ENCODE results near the gene LILRB5. TPM values are rescaled to one million over a fixed set of nuclear protein-coding genes. Genes with fewer than 3 reads are reported as not detected.

Gene LILRB5
- total and polyA plus RNA-seq, 9 of the 15 experiments (the other 6 are each of a cell fraction or from before 2014, with no cell fraction given) = not detected

GRCh38 chr19:54253331-54254194 lies 3.5 kb downstream of the LILRB5 start:
- intact Hi-C loops (cut with micrococcal nuclease) (no loop called here), in situ Hi-C loops (cut with MboI) (no loop called here)
- Histone ChIP-seq H3K36me3 (ENCODE audit: control insufficient read depth, insufficient read depth, low read length) (no peaks in the 10 kb centered on the region), H3K9me1 (ENCODE audit: control insufficient read depth, insufficient read depth, low read length) (no peaks in the 10 kb centered on the region), H3K4me1 (replicated peaks in 1 of 2; ENCODE audit: control insufficient read depth in 2 of 2, insufficient read depth in 2 of 2, low read length in 2 of 2) (no peaks in the 10 kb centered on the region; a peak in 2 of 5 replicates), H3K27me3 (ENCODE audit: control insufficient read depth in 2 of 2, insufficient read depth in 2 of 2, low read length in 2 of 2) (peaks cover 50 to 65% of the 10 kb centered on the region in 2 experiments), H2AFZ (ENCODE audit: low read depth, low read length) (no peak overlapping the region), H3K27ac (ENCODE audit: extremely low read depth, low read depth, low read length) (no peak overlapping the region), H4K20me1 (replicated peaks; ENCODE audit: control insufficient read depth, insufficient read depth, low read length) (peaks cover 11% of the 10 kb centered on the region), H3K9ac (ENCODE audit: insufficient read depth in 1 of 2, low read depth in 2 of 2, low read length in 2 of 2) (no peak overlapping the region), H3K79me2 (ENCODE audit: control insufficient read depth, insufficient read depth, low read length) (no peaks in the 10 kb centered on the region), H3K4me2 (ENCODE audit: insufficient read depth, low read length) (no peak overlapping the region), H3K4me3 (no peak overlapping the region), H3K9me3 (replicated peaks; ENCODE audit: control insufficient read depth, insufficient read depth, low read depth, low read length) (no peaks in the 10 kb centered on the region)
- TF ChIP-seq BMI1 (IDR thresholded peaks at IDR 0.05; ENCODE audit: low read length) = no peak
- TF ChIP-seq ZNF121 (CRISPR knock-in tag; conservative IDR thresholded peaks at IDR 0.05) = no peak
- TF ChIP-seq BCL6 (CRISPR knock-in tag; IDR thresholded peaks at IDR 0.05) = no peak
- TF ChIP-seq XRCC5 (IDR thresholded peaks at IDR 0.05; ENCODE audit: low read depth, low read length) = no peak
- TF ChIP-seq ZNF282 (CRISPR knock-in tag; IDR thresholded peaks at IDR 0.05) = no peak
- no peak for TF ChIP-seq ZNF699 (CRISPR knock-in tag; IDR thresholded peaks at IDR 0.05; ENCODE audit: insufficient replicate concordance)
- TF ChIP-seq HDAC8 (tag; IDR thresholded peaks at IDR 0.05) = no peak
- TF ChIP-seq MCM3 (IDR thresholded peaks at IDR 0.05) = no peak
- no peak for TF ChIP-seq ID3 (CRISPR knock-in tag; IDR thresholded peaks at IDR 0.05)
- no peak for TF ChIP-seq ID3 (tag; IDR thresholded peaks at IDR 0.05)
- TF ChIP-seq AFF4 (CRISPR knock-in tag; IDR thresholded peaks at IDR 0.05) = no peak
- TF ChIP-seq CTBP1 (IDR thresholded peaks at IDR 0.05; ENCODE audit: borderline replicate concordance) = no peak
- no TSS peak for BruUV-seq (replicated peaks)
- FAIRE-seq (no peak), DNase-seq (ENCODE audit: extremely low read depth in 1 of 4, low spot score in 3 of 4) (no peak), ATAC-seq (no peak)
- CTCF ChIA-PET (ENCODE audit: low intra/inter-chr PET ratio) = no interaction called here
- POLR2A ChIA-PET = interaction anchor here (0.6 kb wide), 1 partner anchor 100 kb away, joined by 3 read pairs; no protein-coding TSS in a partner anchor
- 1% methylated on average over 18 of the region's 23 CpGs for WGBS (ENCODE audit: insufficient coverage, low coverage, missing lambda C conversion rate)
